ENCODE measurements around the gene TOGARAM2. TPM values are rescaled to one million over a fixed set of nuclear protein-coding genes. Genes with fewer than 3 reads are reported as not detected.

The TOGARAM2 gene
- total RNA-seq, 1 donor from 2014 or later, result under 0.01 TPM

DNA sequence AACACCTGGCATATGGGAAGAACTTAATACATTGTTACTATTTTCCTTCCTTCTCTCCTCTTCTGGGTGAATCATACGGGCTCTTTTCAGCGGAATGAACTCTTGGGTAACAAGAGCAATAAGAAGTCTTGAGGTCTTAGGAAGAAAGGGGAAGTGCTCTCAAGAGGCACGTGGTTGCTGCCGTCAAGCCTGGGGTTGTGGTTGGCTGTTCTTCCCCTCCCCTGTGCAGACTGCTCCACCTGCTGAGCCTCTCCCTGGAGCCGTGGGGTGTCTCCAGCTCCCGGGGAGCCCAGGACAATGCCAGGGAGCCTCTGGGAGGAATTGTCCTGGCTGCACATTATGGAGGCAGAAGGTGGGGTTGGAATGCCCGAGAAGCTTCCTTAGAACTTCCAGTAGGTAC, 19.4 kb downstream of the TOGARAM2 start:
- no peak for DNase-seq

DNA sequence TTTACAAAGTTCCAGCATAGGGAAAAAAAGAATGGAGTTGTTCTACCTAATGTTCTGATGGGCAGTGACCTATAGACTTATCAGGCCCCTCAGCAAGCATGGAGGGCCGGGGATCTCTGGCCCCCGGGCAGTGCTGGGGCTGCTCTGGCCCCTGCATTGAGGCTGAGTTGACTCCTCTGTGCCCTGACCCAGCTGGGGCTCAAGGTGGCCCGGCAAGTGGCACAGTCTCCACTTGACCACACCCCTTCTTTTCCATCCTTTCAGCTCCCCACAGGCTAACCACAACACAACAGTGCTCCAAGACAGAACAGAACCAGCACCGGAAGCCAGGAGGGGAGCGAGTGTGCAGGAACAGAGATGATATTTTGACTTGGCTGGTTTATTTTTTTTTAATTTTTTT, 19.9 kb downstream of the TOGARAM2 start:
- DNase-seq, result no peak

DNA sequence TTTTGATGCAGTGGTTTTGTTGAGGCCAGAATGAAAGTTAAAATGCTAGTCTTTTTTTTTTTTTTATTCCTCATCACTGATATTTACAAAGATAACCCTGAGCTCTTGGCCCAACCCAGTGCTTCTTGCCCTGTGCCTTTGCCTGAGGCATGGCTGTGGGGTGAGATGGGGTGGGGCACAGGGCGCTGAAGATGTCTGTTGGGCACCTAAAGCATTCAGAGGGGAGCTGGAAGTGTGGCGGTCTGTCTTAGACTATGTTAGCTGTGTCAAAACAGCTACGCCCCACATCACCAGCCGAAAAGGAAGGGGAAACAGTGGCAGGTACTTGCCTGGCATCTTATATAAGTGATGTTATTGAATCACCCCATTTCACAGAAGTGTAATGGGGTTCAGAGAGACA, 20.7 kb downstream of the TOGARAM2 start:
- DNase-seq, result no peak

DNA sequence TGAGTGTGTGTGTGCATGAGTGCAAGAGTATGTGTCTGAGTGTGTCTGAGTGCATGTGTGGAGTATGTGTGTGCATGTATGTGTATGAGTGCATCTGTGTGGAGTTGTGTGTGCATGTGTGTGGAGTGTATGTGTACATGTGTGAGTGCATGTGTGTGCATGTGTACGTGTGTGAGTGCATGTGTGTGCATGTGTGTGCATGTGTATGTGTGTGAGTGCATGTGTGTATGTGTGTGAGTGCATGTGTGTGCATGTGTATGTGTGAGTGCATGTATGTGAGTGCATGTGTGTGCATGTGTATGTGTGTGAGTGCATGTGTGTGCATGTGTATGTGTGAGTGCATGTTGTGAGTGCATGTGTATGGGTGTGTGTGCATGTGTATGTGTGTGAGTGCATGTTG, 23.7 kb downstream of the TOGARAM2 start:
- no peak for DNase-seq

DNA sequence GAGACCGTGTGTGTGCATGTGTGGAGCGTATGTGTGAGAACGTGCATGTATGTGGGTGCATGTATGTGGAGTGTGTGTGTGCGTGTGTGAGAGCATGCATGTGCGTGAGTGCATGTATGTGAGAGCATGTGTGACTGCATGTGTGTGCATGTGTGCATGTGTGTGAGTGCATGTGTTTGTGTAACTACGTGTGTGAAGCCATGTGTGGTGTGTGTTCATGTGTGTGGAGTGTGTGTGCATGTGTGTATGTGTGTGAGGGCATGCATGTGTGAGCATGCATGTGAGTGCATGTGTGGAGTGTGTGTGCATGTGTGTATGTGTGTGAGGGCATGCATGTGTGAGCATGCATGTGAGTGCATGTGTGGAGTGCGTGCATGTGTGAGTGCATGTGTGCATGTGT, 24.2 kb downstream of the TOGARAM2 start:
- no peak for DNase-seq

DNA sequence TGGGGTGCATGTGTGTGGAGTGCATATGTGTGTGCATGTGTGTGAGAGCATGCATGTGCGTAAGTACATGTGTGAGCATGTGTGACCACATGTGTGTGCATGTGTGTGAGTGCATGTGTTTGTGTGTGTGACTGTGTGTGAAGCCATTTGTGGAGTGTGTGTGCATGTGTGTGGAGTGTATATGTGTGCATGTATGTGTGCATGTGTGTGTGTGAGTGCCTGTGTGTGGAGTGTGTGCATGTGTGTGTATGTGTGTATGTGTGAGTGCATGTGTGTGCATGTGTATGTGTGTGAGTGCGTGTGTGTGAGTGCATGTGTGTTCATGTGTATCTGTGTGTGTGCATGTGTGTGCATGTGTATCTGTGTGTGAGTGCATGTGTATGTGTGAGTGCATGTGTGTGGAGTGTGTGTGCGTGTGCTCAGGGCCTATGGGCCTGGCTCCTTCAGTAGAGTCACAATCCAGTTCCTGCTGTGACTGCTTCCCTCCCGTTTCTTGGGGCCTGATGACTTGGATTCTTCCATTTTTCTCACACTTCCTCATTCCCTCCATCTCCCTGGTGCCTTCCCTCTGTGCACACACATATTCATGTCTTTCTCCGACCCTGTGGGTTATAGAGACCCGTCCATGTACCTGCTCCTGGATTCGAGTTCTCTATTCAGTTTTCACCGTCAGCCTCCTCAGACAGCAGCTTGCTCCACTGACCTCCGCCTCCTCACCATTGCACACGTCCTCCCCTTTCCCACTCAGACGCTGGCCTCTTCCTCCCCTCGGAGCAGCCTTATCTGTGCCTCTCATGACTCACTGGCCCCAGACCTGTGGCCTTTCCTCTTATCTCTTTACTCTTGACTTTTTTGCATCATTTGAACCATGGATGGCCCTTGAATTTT, 25.2 kb downstream of the TOGARAM2 start:
- DNase-seq, result no peak

DNA sequence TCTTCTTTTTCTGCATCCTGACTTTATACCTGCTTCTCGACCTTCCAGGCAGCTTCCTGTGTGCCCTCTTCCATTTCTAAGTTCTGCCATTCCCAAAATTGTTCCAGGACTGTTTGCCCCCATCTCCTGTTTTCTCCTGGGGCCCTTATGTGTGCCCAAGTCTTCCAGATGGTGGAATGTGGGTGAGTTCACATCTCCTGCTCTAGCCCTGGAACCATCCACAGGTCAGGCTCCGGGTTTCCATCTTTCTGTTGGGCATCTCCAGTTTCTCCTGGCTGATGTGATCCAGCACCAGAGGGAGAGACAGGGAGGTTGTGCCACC, 25.8 kb downstream of the TOGARAM2 start:
- no peak for DNase-seq

DNA sequence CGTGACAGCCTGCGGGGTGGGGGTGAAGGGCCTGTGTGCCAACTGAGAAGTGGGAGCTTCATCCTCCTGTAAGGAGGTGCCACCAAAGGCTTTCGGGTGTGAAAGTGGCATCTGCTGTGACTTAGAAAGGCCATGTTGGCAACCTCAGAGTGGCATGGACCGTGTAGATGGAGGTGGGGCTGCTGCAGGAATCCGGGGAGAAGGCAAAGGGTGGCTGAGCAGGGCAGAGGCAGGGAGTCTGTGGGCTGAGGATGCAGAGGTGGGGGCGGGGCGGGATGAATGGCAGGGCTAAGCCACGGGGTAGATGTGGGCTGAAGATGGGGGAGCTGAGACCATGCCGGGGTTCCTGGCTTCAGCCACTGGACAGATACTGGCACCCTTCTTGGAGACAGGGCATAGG, 28.2 kb downstream of the TOGARAM2 start:
- no peak for DNase-seq

DNA sequence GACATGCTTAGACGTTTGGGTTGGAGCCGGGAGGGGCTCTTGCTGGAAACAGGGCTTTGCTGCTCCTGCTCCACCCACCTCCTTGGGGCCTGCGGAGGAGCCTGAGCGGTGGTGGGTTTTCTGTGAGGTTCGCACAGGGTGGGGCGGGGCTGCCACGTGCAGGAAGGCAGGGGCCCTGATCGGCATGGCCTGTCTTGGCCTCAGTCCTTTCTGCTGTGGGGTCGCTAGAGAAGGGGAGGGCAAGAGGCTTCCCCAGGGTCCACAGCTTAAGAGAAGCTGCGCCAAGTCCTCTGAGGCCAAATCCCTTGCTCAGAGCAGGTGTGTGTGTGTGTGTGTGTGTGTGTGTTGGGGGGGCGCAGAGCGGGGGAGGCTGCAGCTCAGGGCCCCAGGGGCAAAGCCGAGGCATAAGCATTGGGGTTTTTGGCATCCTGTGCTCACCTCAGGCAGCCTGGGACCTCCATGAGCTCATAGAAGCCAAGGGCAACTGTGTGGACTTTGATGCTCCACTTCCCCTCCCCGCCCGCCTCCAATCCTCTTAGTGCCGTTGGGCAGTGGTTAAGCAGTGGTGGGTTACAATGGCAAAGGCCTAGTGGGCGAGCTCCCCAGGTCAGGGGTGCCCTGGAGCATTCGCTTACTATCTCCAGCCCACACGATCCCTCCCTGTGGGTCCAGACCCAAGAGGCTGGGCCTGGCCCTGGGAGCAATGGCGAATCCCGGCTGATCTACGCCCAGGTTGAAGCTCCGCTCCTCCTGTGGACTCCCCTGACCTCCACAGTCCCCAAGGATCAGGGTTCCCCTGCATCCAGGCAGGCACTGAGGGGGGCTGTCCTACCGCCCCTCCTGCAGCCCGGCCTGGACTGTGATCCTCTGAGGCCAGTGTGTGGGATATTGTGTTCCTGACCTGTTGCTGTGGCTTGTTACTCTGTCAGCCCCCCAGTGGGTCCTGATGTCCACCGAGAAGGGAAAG, 28.9 kb downstream of the TOGARAM2 start:
- no peak for DNase-seq

DNA sequence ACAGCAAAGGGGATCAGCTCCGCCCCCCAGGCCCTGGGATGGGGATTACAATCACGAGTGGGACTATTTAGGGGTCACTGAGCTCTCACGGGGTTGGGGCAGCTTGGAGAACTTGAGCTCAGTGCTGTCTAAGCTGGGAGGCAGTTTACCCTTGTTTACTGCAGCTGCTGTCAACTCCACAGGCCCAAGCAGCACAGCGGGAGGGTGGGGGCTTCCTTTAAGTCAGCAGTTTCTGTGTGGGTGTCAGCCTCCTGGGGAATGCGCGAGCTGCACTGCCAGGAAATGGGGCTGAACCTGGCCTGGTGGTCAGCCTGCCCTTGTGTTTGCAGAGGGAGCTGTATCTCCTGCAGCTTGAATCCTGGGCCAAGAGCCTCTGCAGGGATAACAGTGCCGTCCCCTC, 29.8 kb downstream of the TOGARAM2 start:
- DNase-seq, result no peak

DNA sequence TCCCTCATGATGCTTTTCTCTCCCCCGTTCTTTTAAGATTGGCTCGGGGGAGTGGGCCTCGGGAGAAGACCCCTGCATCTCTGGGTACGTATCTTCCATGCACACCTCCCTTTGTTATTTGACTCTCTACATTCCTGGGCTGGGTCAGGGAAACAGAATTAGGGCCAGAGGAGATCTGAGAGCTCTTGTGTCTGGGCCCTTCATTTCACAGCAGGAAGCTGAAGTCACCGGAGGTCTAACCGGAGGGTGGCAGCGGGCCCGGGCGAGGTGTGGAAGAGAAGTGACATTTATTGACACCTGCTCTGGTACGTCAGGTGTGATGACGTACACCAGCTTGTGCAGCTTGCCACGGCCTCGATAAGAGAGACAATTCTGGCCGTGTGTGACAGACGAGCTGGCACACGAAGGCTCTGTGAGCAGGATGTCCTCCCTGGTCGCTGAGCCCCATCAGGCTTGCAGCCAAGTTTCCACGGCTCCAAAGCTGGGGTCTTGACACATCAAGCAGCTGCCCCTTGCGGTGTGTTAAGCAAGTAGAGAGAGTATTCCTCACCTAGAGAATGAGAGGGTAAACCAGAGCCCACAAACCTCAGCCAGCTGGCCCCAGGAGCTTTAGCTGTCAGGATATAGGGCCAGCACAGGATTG, 30.4 kb downstream of the TOGARAM2 start:
- DNase-seq, result no peak

DNA sequence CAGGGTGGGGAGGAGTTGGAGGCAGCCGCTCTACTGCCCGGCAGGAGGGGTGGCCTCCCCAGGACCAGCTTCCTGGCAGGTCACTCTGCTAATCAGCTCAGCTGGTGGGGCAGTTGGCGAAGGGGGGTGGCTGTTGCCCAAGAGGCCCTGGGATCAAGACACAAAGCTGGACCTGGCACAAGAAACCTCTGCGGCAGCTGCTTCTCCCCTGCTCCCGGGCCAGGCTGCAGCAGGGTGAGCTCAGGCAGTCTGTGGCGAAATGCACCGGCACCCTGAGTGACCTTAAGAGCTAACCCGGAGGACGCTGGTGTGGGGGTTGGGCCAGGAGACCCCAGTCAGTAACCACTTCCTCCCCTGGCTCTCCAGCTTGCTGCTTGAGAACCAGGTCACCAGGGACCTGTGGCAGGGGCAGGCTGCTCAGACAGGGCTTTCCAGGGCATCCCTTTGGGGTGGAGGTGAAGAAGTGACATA, 31.1 kb downstream of the TOGARAM2 start:
- no peak for DNase-seq

DNA sequence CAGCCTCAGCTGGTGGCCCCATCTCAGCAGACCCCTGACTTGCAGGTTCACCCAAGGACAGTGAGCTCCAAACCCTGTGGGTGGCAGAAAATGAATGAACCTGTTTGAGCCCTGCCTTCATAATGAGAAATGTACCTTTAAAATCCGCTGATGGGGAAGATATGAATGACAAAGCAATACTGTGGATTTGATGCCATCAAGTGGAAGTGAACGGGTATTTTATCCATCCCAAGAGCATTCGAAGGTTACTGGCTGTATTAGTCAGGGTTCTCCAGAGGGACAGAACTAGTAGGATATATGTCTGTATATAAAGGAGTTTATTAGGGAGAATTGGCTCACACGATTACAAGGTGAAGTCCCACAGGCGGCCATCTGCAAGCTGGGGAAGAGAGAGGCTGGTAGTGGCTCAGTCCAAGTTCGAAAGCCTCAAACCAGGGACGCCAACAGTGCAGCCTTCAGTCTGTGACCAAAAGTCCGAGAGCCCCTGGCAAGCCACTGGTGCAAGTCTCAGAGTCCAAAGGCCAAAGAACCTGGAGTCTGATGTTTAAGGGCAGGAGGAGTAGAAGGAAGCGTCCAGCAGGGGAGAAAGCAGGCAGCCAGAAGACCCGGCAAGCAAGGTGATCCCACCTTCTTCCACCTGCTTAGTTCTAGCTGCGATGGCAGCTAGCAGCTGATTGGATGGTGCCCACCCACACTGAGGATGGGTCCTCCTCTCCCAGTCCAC, 32.1 kb downstream of the TOGARAM2 start:
- no peak for DNase-seq

DNA sequence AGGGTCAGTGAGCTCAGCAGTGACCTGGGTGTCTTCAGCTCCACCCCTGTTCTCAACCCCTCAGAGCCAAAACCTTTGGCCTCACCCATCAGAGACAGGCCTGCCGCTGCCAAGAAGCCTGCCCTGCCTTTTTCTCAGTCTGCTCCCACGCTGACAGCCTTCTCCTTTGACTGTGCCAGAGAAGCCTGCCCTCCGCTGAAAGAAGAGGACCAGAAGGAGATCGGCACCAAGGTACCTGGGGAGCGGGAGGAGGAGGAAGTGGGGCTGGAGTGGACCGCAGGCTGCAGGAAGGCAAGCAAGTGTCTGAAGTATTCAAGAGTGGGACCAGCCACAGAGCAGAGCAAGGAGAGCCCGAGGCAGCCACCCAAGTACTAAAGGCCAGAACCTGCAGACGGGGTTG, 33.2 kb downstream of the TOGARAM2 start:
- no peak for DNase-seq

DNA sequence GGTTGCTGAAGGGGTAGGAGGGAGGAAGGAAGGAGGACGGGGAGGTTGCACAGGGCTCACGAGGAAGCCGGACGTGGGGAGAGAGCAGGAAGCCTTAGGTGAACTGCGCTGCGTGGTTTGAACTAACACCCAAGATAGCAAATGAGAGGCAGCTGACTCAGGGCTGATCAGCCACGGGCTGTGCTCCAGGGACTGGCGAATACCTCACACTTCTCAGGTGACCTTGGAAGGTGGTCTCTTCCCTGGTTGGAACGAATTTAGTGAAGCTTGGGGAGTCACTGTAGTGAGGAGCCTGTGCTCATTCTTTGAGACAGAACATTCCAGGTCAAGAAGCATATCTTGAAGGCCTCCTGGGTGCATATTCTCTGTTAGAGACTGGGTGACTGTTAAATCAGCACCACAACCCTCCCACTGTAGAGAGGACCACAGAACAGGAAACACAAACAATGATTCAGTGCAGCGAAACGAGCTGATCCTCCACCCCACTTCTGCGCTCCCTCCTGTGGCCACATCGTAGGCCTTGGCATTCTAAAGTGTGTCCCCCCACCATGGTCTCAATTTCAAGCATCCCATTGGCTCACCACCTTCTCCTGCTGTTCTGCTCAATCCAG, 33.8 kb downstream of the TOGARAM2 start:
- no peak for DNase-seq

DNA sequence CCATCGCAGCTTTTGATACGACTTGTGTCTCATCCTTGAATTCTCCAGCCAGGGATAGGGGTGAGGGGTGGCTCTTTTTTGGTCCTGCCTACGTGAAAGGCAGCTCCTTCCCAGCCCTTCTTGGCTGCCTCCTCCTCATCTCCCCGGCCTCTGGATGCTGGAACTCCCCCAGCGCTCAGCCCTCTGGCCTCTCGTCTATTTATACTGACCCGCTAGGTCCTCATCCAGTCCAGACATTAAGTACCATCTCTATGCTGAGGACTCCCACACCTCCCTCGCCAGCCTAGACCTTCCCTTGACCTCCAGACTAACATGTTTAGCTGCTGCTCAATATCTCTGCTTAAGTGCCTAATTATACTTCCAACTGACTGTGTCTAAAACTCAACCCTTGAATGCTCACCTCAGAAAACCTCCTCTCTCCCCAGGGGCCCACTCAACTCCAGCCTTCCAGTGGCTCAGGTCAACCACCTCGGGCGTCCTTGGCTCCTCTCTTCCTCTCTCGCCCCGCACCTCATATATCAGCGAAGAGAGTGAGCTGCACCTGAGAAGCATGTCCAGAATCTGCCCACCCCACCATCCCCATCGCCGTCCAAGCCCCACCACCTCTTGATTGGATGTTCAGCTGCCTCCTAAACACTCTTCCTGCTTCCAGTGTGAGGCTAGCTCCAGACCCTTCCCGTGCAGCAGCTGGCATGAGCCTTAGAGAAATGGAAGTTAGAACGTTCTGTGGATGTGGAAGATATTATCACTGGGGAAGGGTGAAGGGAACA, 34.8 kb downstream of the TOGARAM2 start:
- no peak for DNase-seq

DNA sequence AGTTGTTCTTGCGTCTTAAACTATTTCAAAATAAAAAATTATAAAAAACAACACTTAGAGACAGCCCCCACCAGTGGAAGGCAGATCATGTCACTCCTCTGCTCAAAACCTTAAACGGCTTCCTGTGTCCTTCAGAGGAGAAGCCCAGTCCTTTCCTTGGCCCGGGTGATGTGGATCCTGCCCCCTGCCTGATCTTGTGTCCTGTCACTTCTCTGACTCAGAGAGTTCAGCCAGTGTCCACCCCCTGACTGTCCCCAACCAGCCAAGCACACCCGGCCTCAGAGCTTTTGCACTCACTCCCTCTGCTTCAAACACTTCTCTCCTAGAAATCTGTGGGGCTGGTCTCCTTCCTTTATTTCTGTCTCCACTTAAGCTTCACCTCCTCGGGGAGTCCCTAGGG, 35.4 kb downstream of the TOGARAM2 start:
- DNase-seq, result no peak

DNA sequence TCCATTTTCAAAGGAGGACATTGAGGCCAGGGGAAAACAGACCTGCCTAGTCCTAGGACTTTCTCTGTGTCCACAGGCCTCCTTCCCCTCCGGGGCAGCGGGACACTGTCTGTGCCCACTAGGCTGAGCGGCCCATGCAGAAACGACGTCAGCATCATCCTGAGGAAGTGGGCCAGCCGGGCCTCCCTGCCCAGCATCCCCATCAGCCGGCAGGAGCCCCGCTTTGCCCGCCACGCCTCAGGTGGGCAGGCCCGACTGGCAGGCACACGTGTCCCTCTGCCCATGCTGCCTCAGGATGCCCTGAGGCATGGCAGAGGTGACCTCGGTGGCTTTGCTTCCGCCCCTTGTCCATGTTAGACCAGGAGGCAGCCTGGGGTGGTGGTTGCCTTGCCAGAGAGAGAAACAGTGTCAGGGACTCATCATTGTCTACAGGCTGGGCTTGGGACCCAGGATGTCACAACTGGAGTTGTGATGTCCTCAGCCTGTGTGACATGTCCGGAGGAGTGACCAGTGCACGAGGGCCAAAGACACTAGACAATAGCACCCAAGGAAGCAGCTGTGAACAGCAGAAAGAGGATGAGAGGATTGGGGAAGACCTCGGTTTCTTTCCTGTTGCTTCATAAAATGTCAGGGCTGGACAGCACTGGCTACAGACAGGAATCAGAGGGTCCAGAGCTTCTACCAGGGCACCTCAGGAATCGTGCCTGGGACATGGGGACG, 36.8 kb downstream of the TOGARAM2 start:
- DNase-seq, result no peak

DNA sequence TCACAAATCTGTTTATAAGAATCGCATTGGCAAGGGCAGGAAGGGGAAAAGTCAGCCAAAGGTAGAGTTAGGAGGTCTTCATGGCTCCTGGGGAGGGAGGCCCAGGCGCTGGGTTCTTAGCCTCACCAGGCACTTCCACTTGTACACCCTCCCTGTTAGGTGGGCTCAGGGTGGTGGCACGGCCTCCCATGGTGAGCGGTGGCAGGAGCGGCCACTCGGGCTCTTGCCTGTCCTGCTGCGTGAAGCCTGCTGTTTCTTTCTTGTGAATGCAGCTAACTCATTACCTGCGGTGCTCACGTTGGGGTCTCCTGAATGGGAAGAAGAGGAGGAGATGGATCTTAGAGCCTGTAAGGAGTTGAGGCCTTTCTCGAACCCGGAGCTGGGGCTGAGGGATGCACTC, 40.8 kb downstream of the TOGARAM2 start:
- DNase-seq, result no peak

DNA sequence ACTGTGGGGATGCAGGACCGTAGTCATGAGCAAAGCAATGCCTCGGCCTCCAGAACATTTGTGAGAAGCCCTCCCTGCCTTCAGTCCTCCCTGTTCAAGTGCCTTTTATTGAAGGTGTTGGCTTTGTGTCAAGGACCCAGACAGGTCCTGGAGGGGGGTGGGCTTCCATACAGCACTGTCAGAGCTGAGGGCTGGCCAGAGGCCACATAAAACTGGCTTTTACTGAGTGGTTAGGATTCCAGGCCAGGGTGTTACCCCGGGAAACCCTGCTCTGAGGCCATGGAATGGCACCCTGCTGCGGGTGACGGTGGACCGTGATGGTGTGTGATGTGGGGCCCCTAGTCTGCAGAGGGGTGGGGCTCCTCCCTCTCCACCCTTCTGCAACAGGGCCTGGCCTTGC, 41.6 kb downstream of the TOGARAM2 start:
- no peak for DNase-seq

Measured in occipital lobe (tissue), 2 donors.